ENCODE measurements around the gene SEPTIN12. TPM values are rescaled to one million over a fixed set of nuclear protein-coding genes. Genes with fewer than 3 reads are reported as not detected.

Gene SEPTIN12
- total and polyA plus RNA-seq, 2 of the 4 experiments (the other 2 are of a cell fraction), result not detected

DNA sequence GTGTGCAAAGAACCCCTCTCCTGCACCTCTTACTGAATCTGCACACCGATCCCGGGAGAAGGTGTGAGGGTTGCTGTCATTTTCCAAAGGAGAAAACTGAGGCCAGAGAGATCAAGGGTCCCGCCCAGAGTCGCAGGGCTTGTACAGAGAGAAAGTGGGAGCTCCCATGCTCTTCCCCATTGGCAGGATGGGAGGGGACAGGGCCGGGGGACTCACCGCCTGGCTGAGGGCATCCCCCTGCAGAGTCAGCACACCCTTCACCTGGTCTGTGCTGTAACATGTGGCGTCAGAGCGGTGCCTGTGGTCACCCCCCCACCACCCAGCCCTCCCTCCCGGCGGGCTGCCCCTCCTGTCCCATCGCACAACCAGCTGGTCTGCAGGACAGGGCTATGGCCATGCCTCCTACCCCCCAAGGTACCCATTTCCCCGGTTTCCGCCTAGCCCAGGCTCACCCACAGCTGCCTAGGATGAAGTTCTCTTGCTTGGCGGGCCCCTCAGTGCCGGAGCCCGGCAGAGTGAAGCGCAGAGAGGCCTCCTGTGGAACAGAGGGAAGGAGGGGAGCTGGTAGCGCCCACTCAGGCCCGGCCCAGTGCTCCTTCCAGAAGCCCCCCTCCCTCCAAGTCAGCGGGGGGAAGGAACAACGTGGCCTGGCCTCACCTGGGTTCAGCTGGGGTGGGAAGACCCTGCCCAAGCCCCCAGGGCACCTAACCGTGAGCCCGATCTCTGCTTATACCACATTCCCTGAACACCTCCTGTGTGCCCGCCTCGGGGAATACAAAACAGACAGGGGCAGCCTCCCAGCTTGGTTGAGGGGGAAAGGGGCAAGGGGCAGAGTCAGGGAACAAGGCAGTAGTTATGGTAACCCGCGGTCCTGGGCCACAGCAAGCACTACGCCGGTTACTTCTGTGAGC, 13.2 kb upstream of the SEPTIN12 start:
- no peak overlapping the region for H3K27ac ChIP-seq (ENCODE audit: insufficient read depth, low read length)
- CTCF ChIA-PET, result no interaction called here
- no peak for DNase-seq
- TF ChIP-seq FOS (IDR thresholded peaks at IDR 0.05; ENCODE audit: low read depth, low read length) (no peak), RAD21 (IDR thresholded peaks at IDR 0.05; ENCODE audit: low read length) (no peak), MXI1 (IDR thresholded peaks at IDR 0.05; ENCODE audit: borderline replicate concordance, low read depth, low read length) (no peak), SMC3 (IDR thresholded peaks at IDR 0.05; ENCODE audit: low read depth, low read length) (no peak), CEBPB (IDR thresholded peaks at IDR 0.05; ENCODE audit: low read depth, low read length) (no peak), MAZ (IDR thresholded peaks at IDR 0.05; ENCODE audit: borderline replicate concordance, low read depth, low read length) (no peak), BHLHE40 (IDR thresholded peaks at IDR 0.05; ENCODE audit: low read depth, low read length) (no peak), CHD1 (IDR thresholded peaks at IDR 0.05; ENCODE audit: low read depth, low read length) (no peak), NFE2L2 (IDR thresholded peaks at IDR 0.05; ENCODE audit: low read depth, low read length) (no peak), RCOR1 (IDR thresholded peaks at IDR 0.05; ENCODE audit: insufficient replicate concordance, low read length) (no peak), POLR2A (IDR thresholded peaks at IDR 0.05; ENCODE audit: low read depth, low read length) (no peak)
- TF ChIP-seq, protein P1, sequence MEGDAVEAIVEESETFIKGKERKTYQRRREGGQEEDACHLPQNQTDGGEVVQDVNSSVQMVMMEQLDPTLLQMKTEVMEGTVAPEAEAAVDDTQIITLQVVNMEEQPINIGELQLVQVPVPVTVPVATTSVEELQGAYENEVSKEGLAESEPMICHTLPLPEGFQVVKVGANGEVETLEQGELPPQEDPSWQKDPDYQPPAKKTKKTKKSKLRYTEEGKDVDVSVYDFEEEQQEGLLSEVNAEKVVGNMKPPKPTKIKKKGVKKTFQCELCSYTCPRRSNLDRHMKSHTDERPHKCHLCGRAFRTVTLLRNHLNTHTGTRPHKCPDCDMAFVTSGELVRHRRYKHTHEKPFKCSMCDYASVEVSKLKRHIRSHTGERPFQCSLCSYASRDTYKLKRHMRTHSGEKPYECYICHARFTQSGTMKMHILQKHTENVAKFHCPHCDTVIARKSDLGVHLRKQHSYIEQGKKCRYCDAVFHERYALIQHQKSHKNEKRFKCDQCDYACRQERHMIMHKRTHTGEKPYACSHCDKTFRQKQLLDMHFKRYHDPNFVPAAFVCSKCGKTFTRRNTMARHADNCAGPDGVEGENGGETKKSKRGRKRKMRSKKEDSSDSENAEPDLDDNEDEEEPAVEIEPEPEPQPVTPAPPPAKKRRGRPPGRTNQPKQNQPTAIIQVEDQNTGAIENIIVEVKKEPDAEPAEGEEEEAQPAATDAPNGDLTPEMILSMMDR (conservative IDR thresholded peaks at IDR 0.05; ENCODE audit: low read depth, low read length), result no peak
- TF ChIP-seq, protein P2, sequence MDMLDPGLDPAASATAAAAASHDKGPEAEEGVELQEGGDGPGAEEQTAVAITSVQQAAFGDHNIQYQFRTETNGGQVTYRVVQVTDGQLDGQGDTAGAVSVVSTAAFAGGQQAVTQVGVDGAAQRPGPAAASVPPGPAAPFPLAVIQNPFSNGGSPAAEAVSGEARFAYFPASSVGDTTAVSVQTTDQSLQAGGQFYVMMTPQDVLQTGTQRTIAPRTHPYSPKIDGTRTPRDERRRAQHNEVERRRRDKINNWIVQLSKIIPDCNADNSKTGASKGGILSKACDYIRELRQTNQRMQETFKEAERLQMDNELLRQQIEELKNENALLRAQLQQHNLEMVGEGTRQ (IDR thresholded peaks at IDR 0.05; ENCODE audit: low read depth, low read length), result no peak
- TF ChIP-seq, protein P3, sequence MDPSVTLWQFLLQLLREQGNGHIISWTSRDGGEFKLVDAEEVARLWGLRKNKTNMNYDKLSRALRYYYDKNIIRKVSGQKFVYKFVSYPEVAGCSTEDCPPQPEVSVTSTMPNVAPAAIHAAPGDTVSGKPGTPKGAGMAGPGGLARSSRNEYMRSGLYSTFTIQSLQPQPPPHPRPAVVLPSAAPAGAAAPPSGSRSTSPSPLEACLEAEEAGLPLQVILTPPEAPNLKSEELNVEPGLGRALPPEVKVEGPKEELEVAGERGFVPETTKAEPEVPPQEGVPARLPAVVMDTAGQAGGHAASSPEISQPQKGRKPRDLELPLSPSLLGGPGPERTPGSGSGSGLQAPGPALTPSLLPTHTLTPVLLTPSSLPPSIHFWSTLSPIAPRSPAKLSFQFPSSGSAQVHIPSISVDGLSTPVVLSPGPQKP (IDR thresholded peaks at IDR 0.05; ENCODE audit: borderline replicate concordance, low read depth, low read length), result no peak

More for the DNA sequence above, 13.2 kb upstream of the SEPTIN12 start:
- H3K79me1 ChIP-seq (ENCODE audit: low read depth in 1 of 2, low read length in 2 of 2), result peaks cover 0 to 7% of the 10 kb centered on the region in 2 experiments; a peak in 1 of 4 replicates
- H2BK5ac ChIP-seq (ENCODE audit: low read depth, low read length, poor library complexity, severe bottlenecking), result no peak overlapping the region
- no peak for ATAC-seq (ENCODE audit: low read depth)
- no peaks in the 10 kb centered on the region for H3K9me3 ChIP-seq (ENCODE audit: control insufficient read depth, insufficient read depth, low read length)
- H2AK9ac ChIP-seq (replicated peaks; ENCODE audit: low read depth, low read length, poor library complexity), result peak overlapping the region; percentile 91
- H2BK120ac ChIP-seq (ENCODE audit: low read depth, low read length), result no peak overlapping the region
- no peak overlapping the region; the same call in 1 of the 2 replicates for H3K4ac ChIP-seq (ENCODE audit: low read depth, low read length)
- peak overlapping the region; percentile 36 to 79; a peak in 3 of 4 replicates for H4K8ac ChIP-seq (ENCODE audit: low read depth in 2 of 2, low read length in 2 of 2)
- H3K23ac ChIP-seq (ENCODE audit: low read depth, low read length), result peak overlapping the region; percentile 69
- no TSS peak for BruUV-seq (replicated peaks)
- H3K56ac ChIP-seq (ENCODE audit: extremely low read depth, insufficient read depth, low read length), result no peak overlapping the region
- H3K36me3 ChIP-seq (ENCODE audit: control insufficient read depth, insufficient read depth, low read length), result peaks cover 21% of the 10 kb centered on the region
- no peak overlapping the region for H2BK15ac ChIP-seq (ENCODE audit: low read depth, low read length)
- H3K4me2 ChIP-seq (ENCODE audit: low read depth, low read length), result peak overlapping the region; percentile 75
- no peak overlapping the region for H4K91ac ChIP-seq (ENCODE audit: insufficient read depth, low read depth, low read length)
- H3K4me1 ChIP-seq (ENCODE audit: control insufficient read depth, insufficient read depth, low read length), result peaks cover 5% of the 10 kb centered on the region; the same call in 1 of the 2 replicates
- H3K27me3 ChIP-seq (ENCODE audit: control insufficient read depth, insufficient read depth, low read length), result no peaks in the 10 kb centered on the region
- no peak overlapping the region for H3K18ac ChIP-seq (ENCODE audit: low read depth, low read length)
- no peaks in the 10 kb centered on the region; the same call in 1 of the 2 replicates for H4K20me1 ChIP-seq (ENCODE audit: insufficient read depth, low read length)
- H3K14ac ChIP-seq (replicated peaks; ENCODE audit: low read depth, low read length), result 0 out of 2 replicates have a peak overlapping the region, but pooled peaks have one; percentile 50
- POLR2A ChIA-PET (ENCODE audit: unreplicated experiment), result no interaction called here
- peak overlapping the region; percentile 57 for H3K9ac ChIP-seq (ENCODE audit: low read depth, low read length)
- intact Hi-C loops (cut with micrococcal nuclease) (loop anchor here (5.0 kb wide), 1 partner anchor 34 kb away; the partner anchor contains the start of gene ZNF500), in situ Hi-C loops (cut with MboI; ENCODE audit: low sequenced_read_pairs) (no loop called here), dilution Hi-C loops (cut with HindIII; ENCODE audit: low sequenced_read_pairs, unreplicated experiment) (no loop called here)
- H2AK5ac ChIP-seq (ENCODE audit: low read depth, low read length), result 0 out of 2 replicates have a peak overlapping the region, but pooled peaks have one; percentile 15
- peak overlapping the region; percentile 94 for H3K4me3 ChIP-seq (ENCODE audit: insufficient read depth, low read depth, low read length)
- H4K5ac ChIP-seq (ENCODE audit: low read depth, low read length), result no peak overlapping the region
- H2AFZ ChIP-seq (replicated peaks; ENCODE audit: low read length, poor library complexity), result peak overlapping the region; percentile 97
- 87% methylated on average over 3 of the region's 29 CpGs; no CpG with 5 or more reads in 1 of the 2 experiments for WGBS, 2 experiments (ENCODE audit: extremely low coverage in 2 of 2, insufficient read length in 1 of 2)
- no peak overlapping the region for H2BK20ac ChIP-seq (ENCODE audit: low read depth, low read length)
- H3K9me1 ChIP-seq (ENCODE audit: insufficient read depth, low read length), result no peaks in the 10 kb centered on the region

Measured in IMR-90 (cell line).